ENCODE results near the gene WDHD1. TPM values are rescaled to one million over a fixed set of nuclear protein-coding genes. Genes with fewer than 3 reads are reported as not detected.

The WDHD1 gene
- 1 to 10 TPM; 1.3 to 3.4 (median 2.3) TPM for total RNA-seq

DNA sequence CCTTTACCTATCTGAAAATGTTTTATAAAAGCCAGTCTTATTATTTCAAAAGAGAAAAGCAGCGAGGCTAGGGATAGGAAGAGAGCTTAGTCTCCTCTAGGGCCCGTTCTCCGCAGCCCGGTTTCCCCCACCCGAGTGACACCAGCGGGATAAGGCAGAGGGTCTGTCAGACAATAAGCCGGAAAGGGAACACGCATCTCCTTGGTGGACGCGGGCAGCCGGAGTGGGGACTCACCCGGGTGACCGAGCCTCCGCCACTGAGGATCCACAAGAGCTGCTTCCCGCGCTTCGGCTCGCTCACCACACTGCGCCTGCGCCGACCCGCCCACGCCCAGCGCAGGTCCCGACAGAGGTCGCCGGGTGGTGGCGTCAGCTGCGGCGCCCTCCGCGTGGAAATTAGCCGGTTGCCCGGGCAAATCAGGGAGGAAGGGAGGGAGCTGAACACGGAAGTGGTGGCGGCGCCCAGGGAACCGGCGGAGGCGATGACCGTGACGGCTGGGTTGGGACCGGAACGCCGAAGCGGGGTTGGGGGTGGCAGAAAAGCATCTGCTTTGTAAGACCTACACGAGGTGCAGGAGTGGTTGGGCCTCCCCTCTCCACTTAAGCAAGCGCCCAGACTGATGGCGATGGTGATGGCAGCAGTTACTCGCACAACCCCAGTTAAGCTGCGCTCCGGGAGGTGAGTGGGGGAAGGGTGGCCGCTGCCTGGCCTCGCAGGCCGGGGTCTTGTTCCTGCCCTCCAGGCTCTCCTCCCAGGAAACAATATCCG, at the start of gene WDHD1, which contains the start of gene SOCS4:
TSS of gene WDHD1 (minus strand) at position 307 of the 769 bp plus-strand sequence. CDS start 312 bp downstream, outside the sequence.
TSS of gene SOCS4 (plus strand) at position 444 of the 769 bp plus-strand sequence. CDS start 15,806 bp downstream, outside the sequence.
- under 1% methylated on average over 44 of the region's 56 CpGs for WGBS
- TF ChIP-seq POLR2AphosphoS5 (IDR thresholded peaks at IDR 0.05) (peak in 2 of 3 donors; percentile 82 to 84), EP300 (IDR thresholded peaks at IDR 0.05) (no peak), POLR2A (IDR thresholded peaks at IDR 0.05) (peak in 1 of 2 donors; percentile 71)
- peaks cover 38% of the 10 kb centered on the region for H3K4me1 ChIP-seq

DNA sequence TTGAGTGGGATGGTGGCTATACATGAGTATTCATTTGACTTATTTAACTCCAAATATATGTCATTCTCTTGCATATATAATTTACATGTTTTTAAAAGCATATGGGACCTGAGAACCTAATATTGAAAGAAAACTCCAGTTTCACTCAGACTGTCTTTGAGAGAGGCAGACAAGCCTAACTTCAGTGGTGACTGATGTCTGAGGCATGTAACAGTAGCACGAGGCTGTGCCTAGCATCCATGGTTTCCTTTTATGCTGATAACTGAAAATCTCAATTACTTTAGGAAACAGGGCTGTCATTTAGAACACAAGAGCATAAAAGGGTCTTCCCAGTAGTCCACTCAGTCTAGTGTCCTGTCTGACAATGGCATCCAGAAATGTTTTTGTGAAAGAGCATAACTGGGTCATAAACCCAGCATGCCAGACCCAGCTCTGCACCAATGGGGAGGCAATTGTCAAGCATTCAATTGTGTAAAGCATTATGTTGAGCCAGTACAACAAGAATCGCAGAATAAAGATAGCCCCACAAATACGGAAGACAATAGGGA, 48.8 kb upstream of the WDHD1 start:
- H3K4me3 ChIP-seq: no peak overlapping the region
- H3K36me3 ChIP-seq: no peaks in the 10 kb centered on the region
- DNase-seq (ENCODE audit: low spot score in 2 of 2): no peak
- H3K4me1 ChIP-seq: peaks cover 46% of the 10 kb centered on the region
- TF ChIP-seq CTCF (IDR thresholded peaks at IDR 0.05) (no peak), EP300 (IDR thresholded peaks at IDR 0.05) (no peak), POLR2AphosphoS5 (IDR thresholded peaks at IDR 0.05) (no peak), POLR2A (IDR thresholded peaks at IDR 0.05) (no peak)
- WGBS: 81% methylated on average over 3 of the region's 3 CpGs
- no peaks in the 10 kb centered on the region for H3K27me3 ChIP-seq
- H3K27ac ChIP-seq: no peak overlapping the region
- H3K9me3 ChIP-seq: no peaks in the 10 kb centered on the region

More for the DNA sequence above, at the start of gene WDHD1, which contains the start of gene SOCS4:
- H3K4me3 ChIP-seq: peak within 1 kb of the TSS; percentile 68
- no peaks in the 10 kb centered on the region for H3K27me3 ChIP-seq
- H3K27ac ChIP-seq: peak within 1 kb of the TSS; percentile 73
- H3K36me3 ChIP-seq: no peaks in the 10 kb centered on the region
- peak; percentile 96 to 97 for DNase-seq (ENCODE audit: low spot score in 2 of 2)
- H3K9me3 ChIP-seq: no peaks in the 10 kb centered on the region

GRCh38 chr14:55074662-55075061, 47.8 kb upstream of the WDHD1 start:
- TF ChIP-seq POLR2AphosphoS5 (IDR thresholded peaks at IDR 0.05) (no peak), CTCF (IDR thresholded peaks at IDR 0.05) (no peak), EP300 (IDR thresholded peaks at IDR 0.05) (no peak), POLR2A (IDR thresholded peaks at IDR 0.05) (no peak)
- 19% methylated on average over 5 of the region's 5 CpGs for WGBS
- no peak overlapping the region for H3K27ac ChIP-seq

GRCh38 chr14:55073856-55074255, 47.0 kb upstream of the WDHD1 start:
- Histone ChIP-seq H3K4me1 (peaks cover 46% of the 10 kb centered on the region), H3K9me3 (no peaks in the 10 kb centered on the region), H3K36me3 (no peaks in the 10 kb centered on the region), H3K4me3 (no peak overlapping the region), H3K27me3 (no peaks in the 10 kb centered on the region), H3K27ac (no peak overlapping the region)
- TF ChIP-seq EP300 (IDR thresholded peaks at IDR 0.05) (no peak), POLR2AphosphoS5 (IDR thresholded peaks at IDR 0.05) (no peak), CTCF (IDR thresholded peaks at IDR 0.05) (no peak), POLR2A (IDR thresholded peaks at IDR 0.05) (no peak)
- no peak for DNase-seq (ENCODE audit: low spot score in 2 of 2)
- 30% methylated on average over 2 of the region's 2 CpGs for WGBS

More at GRCh38 chr14:55074662-55075061, 47.8 kb upstream of the WDHD1 start:
- DNase-seq (ENCODE audit: low spot score in 2 of 2): no peak
- Histone ChIP-seq H3K4me3 (no peak overlapping the region), H3K27me3 (no peaks in the 10 kb centered on the region), H3K4me1 (peaks cover 46% of the 10 kb centered on the region), H3K9me3 (no peaks in the 10 kb centered on the region), H3K36me3 (no peaks in the 10 kb centered on the region)

- Histone ChIP-seq H3K4me1 (peaks cover 36% of the 10 kb centered on the region), H3K4me3 (no peak overlapping the region), H3K27ac (peak overlapping the region; percentile 73), H3K27me3 (no peaks in the 10 kb centered on the region), H3K9me3 (no peaks in the 10 kb centered on the region), H3K36me3 (peaks cover 3% of the 10 kb centered on the region)
- no peak for DNase-seq (ENCODE audit: low spot score in 2 of 2)
- WGBS: 15% methylated on average over 10 of the region's 10 CpGs
- no peak for TF ChIP-seq EP300 (IDR thresholded peaks at IDR 0.05)
These were observed 45.2 kb upstream of the WDHD1 start for GRCh38 chr14:55071870-55072640.
